Kidney (tissue), 14 donors: ENCODE data around the gene ZIM2. TPM values are rescaled to one million over a fixed set of nuclear protein-coding genes. Genes with fewer than 3 reads are reported as not detected.

Source experiments
- DNase-seq, 5 donors: peaks; one replicate each; pipeline ENCODE4 v3.0.0-alpha.2; 2013 to 2020
- FAIRE-seq: peaks from 2 replicates; lab custom pipeline; 2012; peaks lifted over from hg19 to GRCh38; lab: Jason Lieb, UNC
- H3K27ac ChIP-seq, 2 donors: one replicate each; pipeline ENCODE4 v1.7.0; 2013; ENCODE audit warnings: low read depth in 2 of 2, low read length in 2 of 2, inconsistent platforms in 1 of 2
- H3K27me3 ChIP-seq: one replicate; pipeline ENCODE4 v1.7.1; 2013; ENCODE audit warnings: low read length, inconsistent platforms; ENCODE audit not compliant: control insufficient read depth, insufficient read depth
- H3K36me3 ChIP-seq, 3 donors: one replicate each; pipeline versions ENCODE4 v1.7.0 to v1.7.1; 2013; ENCODE audit warnings: low read length in 3 of 3, control low read depth in 1 of 3, inconsistent platforms in 1 of 3; ENCODE audit not compliant: insufficient read depth in 3 of 3, control insufficient read depth in 2 of 3
- H3K4me1 ChIP-seq, 3 donors: one replicate each; pipeline versions ENCODE4 v1.7.0 to v1.7.1; 2013; ENCODE audit warnings: low read length in 3 of 3, inconsistent platforms in 1 of 3, low read depth in 1 of 3; ENCODE audit not compliant: control insufficient read depth in 2 of 3, insufficient read depth in 2 of 3
- H3K4me3 ChIP-seq, 3 donors: one replicate each; pipeline versions ENCODE4 v1.7.0 to v1.8.1; 2013; ENCODE audit warnings: low read length in 3 of 3, control low read depth in 1 of 3, inconsistent platforms in 1 of 3
- H3K9ac ChIP-seq, 3 donors: one replicate each; pipeline versions ENCODE4 v1.7.0 to v1.7.1; 2013; ENCODE audit warnings: low read length in 3 of 3, control low read depth in 1 of 3, inconsistent platforms in 1 of 3
- H3K9me3 ChIP-seq, 3 donors: one replicate each; pipeline versions ENCODE4 v1.7.0 to v1.7.1; 2013; ENCODE audit warnings: low read length in 3 of 3, control low read depth in 1 of 3, inconsistent platforms in 1 of 3; ENCODE audit not compliant: control insufficient read depth in 2 of 3, insufficient read depth in 1 of 3
- CTCF ChIP-seq: IDR thresholded peaks from 3 replicates; pipeline ENCODE4 v1.5.1; 2012; ENCODE audit warnings: mild to moderate bottlenecking, moderate library complexity, borderline replicate concordance; ENCODE audit not compliant: insufficient read depth; ENCODE audit errors: extremely low read depth
- intact Hi-C: fragments of 100-400 bp; cut with DNase I; formaldehyde crosslinking; loops from one replicate; pipeline ENCODE4 v1.11.1; 2022
- polyA plus RNA-seq: library from polyadenylated mRNA; stranded (reverse); fragments of 350-450 nt; fragmentation: Illumina TruSeq; extraction: RNeasy Lipid Tissue Mini Kit (QIAGEN cat#74804); gene quantifications from one replicate; pipeline ENCODE4 v1.2.3, GENCODE V29; 2014; ENCODE audit warnings: low read depth, low replicate concordance; ENCODE audit not compliant: insufficient read depth
- total RNA-seq: library from RNA; stranded (reverse); fragmentation: NEBNext Ultra II Directional; extraction: Animal tissue kit (Norgen Biotek cat#: 25700); gene quantifications from one replicate; pipeline ENCODE4 v1.2.1, GENCODE V29; 2021
- donor health status: control.
- donor health status: control.
- donor health status: control.
- donor health status: control.
- donor health status: control.
- donor health status: DM: yes; HTN: yes; CAD: no.
- donor health status: Normal renal cell carcinoma (clear cell type).

Gene ZIM2
- total and polyA plus RNA-seq, 2 donors from 2014 or later: 0.47 TPM; not detected in 1

DNA sequence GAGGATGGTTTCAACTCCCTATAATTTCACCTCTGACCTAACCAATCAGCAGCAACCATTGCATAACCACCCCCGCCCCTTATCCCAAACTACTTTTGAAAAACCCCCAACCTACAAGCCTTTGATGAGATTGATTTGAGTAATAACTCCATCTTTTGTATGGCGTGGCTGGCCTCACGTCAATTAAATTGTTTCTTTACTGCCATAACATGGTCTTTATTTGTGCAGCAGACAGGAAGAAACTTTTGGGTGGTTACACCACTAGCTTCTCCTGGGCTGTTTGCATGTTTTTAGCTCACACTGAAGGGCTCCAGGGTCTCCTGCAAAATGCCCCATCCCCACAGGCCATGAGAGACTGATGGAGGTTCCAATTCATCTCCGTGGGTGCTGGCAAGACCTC lies 34.0 kb upstream of the ZIM2 start:
- TF ChIP-seq CTCF: no peak
- DNase-seq (no peak), FAIRE-seq (no peak)
- no peak overlapping the region for H3K9ac ChIP-seq
- no peaks in the 10 kb centered on the region for H3K4me1 ChIP-seq
- H3K9me3 ChIP-seq: peaks cover 0 to 8% (median 0%) of the 10 kb centered on the region in 3 donors
- no peaks in the 10 kb centered on the region for H3K36me3 ChIP-seq
- no peak overlapping the region for H3K4me3 ChIP-seq
- H3K27me3 ChIP-seq: no peaks in the 10 kb centered on the region
- H3K27ac ChIP-seq: no peak overlapping the region
- intact Hi-C loops: no loop called here

- DNase-seq (no peak), FAIRE-seq (no peak)
- H3K9me3 ChIP-seq: peaks cover 0 to 8% (median 0%) of the 10 kb centered on the region in 3 donors
- intact Hi-C loops: no loop called here
- no peak overlapping the region for H3K9ac ChIP-seq
- H3K4me1 ChIP-seq: no peaks in the 10 kb centered on the region
- H3K27ac ChIP-seq: no peak overlapping the region
- H3K4me3 ChIP-seq: no peak overlapping the region
- no peak for TF ChIP-seq CTCF
- no peaks in the 10 kb centered on the region for H3K27me3 ChIP-seq
- H3K36me3 ChIP-seq: no peaks in the 10 kb centered on the region
Observed at GRCh38 chr19:56873493-56873892, 33.0 kb upstream of the ZIM2 start.

GRCh38 chr19:56869886-56870285 lies 29.4 kb upstream of the ZIM2 start:
- no peak overlapping the region for H3K9ac ChIP-seq
- H3K4me1 ChIP-seq: no peaks in the 10 kb centered on the region
- H3K27me3 ChIP-seq: no peaks in the 10 kb centered on the region
- no peaks in the 10 kb centered on the region for H3K36me3 ChIP-seq
- no peak overlapping the region for H3K27ac ChIP-seq
- DNase-seq: no peak
- TF ChIP-seq CTCF: no peak
- H3K4me3 ChIP-seq: no peak overlapping the region
- intact Hi-C loops: no loop called here
- H3K9me3 ChIP-seq: peaks cover 0 to 5% (median 0%) of the 10 kb centered on the region in 3 donors
- FAIRE-seq: no peak

- DNase-seq (no peak), FAIRE-seq (no peak)
- no peaks in the 10 kb centered on the region for H3K9me3 ChIP-seq
- no peaks in the 10 kb centered on the region for H3K4me1 ChIP-seq
- H3K36me3 ChIP-seq: no peaks in the 10 kb centered on the region
- H3K27me3 ChIP-seq: no peaks in the 10 kb centered on the region
- intact Hi-C loops: no loop called here
- no peak overlapping the region for H3K9ac ChIP-seq
- H3K4me3 ChIP-seq: no peak overlapping the region
- H3K27ac ChIP-seq: no peak overlapping the region
- no peak for TF ChIP-seq CTCF
Observed at GRCh38 chr19:56868446-56868845, 27.9 kb upstream of the ZIM2 start.
